D721Med (cell line): ENCODE results near the gene NXPH2.

Experiments used
- DNase-seq: peaks from one replicate; pipeline ENCODE4 v3.0.0; 2011; ENCODE audit warnings: low spot score; ENCODE audit not compliant: insufficient read length
- FAIRE-seq: peaks from 2 replicates; lab custom pipeline; 2011; peaks lifted over from hg19 to GRCh38; lab: Jason Lieb, UNC
- CTCF ChIP-seq: IDR thresholded peaks from 2 replicates; pipeline ENCODE4 v1.5.1; 2012; ENCODE audit warnings: mild to moderate bottlenecking, control low read depth; ENCODE audit not compliant: insufficient read depth; ENCODE audit errors: missing control alignments

Gene NXPH2

GRCh38 chr2:138732651-138733050, 47.5 kb downstream of the NXPH2 start:
- FAIRE-seq (no peak), DNase-seq (no peak)
- no peak for TF ChIP-seq CTCF

GRCh38 chr2:138730497-138731030, 49.6 kb downstream of the NXPH2 start:
- DNase-seq (no peak), FAIRE-seq (no peak)
- no peak for TF ChIP-seq CTCF

- TF ChIP-seq CTCF = no peak
- no peak for DNase-seq
Observed at GRCh38 chr2:138727956-138728355, 52.2 kb downstream of the NXPH2 start.

GRCh38 chr2:138726681-138727080, 53.5 kb downstream of the NXPH2 start:
- no peak for TF ChIP-seq CTCF

More at GRCh38 chr2:138727956-138728355, 52.2 kb downstream of the NXPH2 start:
- FAIRE-seq = no peak

GRCh38 chr2:138724729-138725459, 55.3 kb downstream of the NXPH2 start:
- DNase-seq (no peak), FAIRE-seq (no peak)
- TF ChIP-seq CTCF = no peak

More at GRCh38 chr2:138726681-138727080, 53.5 kb downstream of the NXPH2 start:
- no peak for DNase-seq
- FAIRE-seq = no peak

- DNase-seq (no peak), FAIRE-seq (no peak)
- no peak for TF ChIP-seq CTCF
Observed at GRCh38 chr2:138724327-138724726, 55.9 kb downstream of the NXPH2 start.
